GM18951 (cell line): ENCODE measurements around the gene COL13A1.

ENCODE experiments used
- POLR2A ChIP-seq: IDR thresholded peaks from 4 replicates; pipeline ENCODE4 v1.6.1; 2011; ENCODE audit warnings: mild to moderate bottlenecking; ENCODE audit not compliant: insufficient read length, insufficient read depth; ENCODE audit errors: extremely low read depth
- in situ Hi-C: fragments of 300-500 bp; cut with MboI; formaldehyde crosslinking; loops from one replicate; pipeline ENCODE4 v1.12.0; 2022; ENCODE audit warnings: low sequenced_read_pairs, mixed read lengths, inconsistent platforms; ENCODE audit not compliant: unreplicated experiment

The COL13A1 gene

DNA sequence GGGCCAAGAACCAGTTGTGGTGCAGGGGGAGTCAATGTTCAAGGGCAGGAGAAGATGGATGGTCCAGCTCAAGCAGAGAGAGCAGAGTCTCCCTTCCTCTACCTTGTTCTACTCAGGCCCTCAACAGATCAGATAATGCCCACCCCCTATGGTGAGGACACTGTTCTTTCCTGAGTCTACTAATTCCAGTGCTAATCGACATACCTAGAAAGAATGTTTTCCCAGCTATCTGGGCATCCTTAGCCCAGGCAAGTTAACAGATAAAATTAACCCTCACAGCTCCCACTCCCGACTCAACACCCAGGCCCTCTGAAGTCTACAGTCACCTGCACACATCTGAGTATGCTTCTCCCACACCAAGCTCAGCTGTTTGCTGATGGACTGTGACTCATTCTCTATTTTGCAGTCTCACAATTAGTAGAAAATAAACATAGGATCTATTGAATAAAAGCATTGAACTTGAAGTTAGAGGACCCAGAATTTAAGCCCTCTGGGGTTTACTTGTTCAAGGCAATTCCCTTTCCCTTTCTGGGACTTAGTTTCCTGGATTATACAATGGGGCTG lies 17.1 kb downstream of the COL13A1 start:
- no peak for TF ChIP-seq POLR2A
- in situ Hi-C loops = no loop called here

DNA sequence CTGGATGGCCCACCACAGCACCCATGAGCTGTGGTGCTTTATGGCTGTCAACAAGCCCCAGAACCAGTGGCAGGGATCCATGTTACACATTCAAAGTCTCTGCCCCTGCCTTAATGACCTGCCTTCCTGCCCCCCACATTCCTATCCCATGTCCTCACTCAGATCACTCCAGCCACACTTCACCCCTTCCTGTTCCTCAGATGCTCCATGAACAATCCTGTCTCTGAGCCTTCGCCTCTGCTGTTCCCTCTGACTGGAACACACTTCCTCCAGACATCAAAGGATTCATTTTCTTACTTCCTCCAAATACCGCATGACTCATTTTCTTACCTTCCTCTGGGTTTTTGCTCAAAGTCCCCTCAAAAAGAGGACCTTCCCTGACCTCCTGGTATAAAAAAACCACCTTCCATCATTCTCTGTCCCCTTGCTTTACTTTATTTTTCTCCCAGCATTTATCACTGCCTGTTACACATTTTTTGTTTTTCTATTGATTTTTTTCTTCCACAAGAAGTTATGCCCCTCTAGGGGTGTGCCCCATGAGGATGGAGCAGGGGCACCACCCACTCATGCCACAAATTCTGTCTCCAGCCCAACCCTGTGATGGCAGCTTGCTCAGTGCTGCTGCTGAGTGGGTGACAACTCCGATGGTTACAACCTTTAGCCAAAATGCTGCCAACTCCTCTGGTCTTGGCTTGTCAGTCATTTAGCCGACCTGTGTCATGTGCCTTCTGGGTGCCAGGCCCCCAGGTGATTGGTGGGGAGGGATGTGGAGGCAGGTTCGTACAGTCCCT lies 18.2 kb downstream of the COL13A1 start:
- in situ Hi-C loops = no loop called here
- no peak for TF ChIP-seq POLR2A

DNA sequence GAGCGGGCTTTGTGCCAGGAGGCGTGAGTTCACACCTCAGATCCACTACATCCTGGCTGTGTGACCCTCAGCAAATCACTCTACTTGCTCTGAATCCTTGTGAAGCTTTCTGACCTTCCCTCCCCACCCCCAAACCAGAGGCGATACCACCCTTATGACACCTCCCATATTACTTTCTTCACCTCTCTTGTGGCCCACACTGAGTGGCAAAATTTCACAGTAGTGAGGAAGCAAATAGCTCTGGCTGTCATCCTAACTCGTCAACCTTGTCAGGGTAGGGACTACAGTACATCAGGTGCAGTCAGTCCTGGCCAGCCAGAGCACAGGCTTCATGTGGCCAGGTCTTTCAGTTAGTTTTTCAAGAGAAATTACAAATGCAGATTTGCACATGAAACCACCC lies 19.1 kb downstream of the COL13A1 start:
- TF ChIP-seq POLR2A = no peak
- in situ Hi-C loops = no loop called here

DNA sequence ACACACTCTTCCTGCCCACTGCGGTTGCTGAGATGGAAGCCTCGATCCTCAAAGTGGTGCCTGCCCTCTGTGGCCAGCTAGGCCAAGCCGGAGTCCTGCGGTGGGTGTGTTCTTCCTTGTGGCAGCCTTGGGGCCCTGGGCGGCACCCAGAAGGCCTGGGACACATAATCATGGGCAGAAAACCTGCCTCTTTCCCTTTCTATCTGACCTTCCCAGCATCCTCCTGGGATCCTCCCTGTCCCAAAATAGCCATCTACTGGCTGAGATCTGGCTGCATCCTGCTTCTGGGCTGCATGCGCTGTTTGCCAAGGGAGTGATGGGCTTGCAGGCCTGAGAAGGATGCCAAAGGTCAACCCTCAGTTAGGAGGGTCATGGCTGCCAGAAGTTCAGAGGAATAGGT lies 23.9 kb downstream of the COL13A1 start:
- in situ Hi-C loops = no loop called here
- TF ChIP-seq POLR2A = no peak

DNA sequence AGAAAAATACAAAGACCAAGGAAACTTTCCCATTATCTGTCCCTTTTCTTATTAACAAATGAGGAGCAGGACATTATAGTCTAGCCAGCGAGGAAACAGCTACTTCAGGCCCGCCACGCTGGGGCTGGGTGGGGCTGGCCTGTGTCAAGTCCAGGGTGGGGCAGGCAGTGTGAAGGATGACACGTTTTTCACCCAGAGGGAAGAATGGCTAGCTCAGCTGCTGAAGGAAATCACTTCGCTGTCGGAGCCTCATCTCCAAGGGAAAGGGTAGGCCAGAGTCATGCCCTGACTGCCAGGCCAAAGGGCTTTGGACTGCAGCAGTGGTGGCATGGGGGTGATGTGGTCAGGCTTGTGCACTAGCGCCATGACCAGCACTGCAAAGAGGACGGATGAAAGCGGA lies 24.4 kb downstream of the COL13A1 start:
- TF ChIP-seq POLR2A = no peak
- in situ Hi-C loops = no loop called here

DNA sequence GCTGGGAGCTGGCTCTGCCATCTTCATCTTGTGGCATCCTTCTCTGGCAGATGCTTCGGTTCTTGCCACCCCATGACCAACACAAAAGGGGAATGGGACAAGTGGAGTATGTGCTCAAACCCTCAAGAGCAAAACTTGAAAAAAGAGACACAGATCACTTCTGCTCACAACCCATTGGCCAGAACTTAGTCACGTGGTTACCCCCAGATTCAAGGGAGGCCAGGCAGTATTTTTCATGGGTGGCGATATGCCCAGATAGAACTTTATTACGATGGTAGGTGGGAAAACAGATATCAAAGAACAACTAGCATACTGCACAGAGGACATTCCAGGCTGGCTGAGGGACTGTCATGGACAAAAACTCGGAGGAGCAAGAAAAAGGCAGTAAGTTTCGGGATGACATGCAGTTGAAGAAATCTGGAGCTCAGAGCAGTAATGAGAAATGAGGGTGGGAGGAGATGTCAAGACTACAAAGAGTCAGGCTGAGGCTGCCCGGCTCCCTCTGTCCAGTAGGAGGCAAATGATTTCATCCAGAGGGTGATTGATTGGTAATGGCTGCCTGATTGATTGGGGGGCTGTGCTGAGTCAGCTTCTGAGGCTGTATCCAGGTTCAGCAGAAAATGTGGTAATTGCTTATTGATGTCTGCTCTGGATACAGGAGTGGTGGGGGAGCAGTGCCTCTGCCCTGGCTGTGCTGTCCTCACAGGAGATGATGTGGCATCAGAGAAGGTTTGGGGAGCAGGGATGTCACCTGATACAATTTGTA lies 25.3 kb downstream of the COL13A1 start:
- no peak for TF ChIP-seq POLR2A
- in situ Hi-C loops = no loop called here

DNA sequence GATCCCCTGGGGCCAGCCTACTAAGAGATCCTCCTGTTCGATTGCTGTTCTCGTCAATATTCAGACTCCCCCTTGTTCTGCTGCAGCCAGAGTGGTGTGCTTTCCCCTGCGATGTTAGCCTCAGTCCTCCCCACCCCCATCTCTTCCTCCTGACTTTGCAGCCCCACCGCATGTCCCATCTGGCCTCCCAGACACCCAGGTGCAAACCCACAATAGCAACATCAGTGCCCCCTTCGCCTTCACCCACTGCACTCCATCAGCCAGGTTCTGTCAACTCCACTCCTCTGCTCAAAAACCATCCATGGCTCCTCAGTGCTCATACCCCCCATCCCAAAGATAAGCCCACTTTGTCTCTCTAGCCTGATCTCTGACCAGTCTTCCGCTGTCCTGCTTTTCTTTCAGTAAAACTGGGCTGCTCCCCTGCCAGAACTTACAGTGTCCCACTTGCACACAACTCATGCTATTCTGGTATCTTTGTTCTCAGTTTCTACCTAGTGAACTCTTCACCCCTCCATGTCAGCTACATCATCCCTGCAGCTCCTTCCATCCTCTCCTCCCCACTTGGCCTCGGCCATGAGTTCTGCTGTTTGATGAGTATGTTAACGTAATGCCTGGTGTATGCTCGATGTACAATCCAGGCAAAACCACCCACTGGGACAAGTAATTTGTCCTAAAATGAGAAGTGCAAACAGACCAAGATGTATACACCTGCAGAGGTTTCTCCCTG lies 26.6 kb downstream of the COL13A1 start:
- TF ChIP-seq POLR2A = no peak
- in situ Hi-C loops = no loop called here

DNA sequence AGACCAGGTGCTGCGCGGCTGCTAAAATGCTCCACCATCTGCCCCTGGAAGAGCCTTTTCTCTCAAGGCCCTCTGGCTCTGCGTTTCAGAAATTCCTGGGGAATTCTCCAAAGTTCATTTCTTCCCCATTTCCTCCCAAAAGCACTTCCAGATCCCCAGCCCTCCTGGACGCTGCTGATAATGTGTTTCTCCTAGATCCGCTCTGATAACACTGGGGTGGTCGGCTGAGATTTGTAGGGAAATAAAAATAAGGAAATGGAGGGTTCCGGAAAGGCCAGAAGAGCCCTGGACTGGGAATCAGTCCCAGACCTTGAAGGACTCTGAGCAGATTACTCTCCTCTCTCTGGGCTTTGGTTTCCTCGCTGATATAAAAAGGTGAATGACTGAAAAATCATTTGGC lies 28.1 kb downstream of the COL13A1 start:
- no peak for TF ChIP-seq POLR2A
- in situ Hi-C loops = no loop called here

DNA sequence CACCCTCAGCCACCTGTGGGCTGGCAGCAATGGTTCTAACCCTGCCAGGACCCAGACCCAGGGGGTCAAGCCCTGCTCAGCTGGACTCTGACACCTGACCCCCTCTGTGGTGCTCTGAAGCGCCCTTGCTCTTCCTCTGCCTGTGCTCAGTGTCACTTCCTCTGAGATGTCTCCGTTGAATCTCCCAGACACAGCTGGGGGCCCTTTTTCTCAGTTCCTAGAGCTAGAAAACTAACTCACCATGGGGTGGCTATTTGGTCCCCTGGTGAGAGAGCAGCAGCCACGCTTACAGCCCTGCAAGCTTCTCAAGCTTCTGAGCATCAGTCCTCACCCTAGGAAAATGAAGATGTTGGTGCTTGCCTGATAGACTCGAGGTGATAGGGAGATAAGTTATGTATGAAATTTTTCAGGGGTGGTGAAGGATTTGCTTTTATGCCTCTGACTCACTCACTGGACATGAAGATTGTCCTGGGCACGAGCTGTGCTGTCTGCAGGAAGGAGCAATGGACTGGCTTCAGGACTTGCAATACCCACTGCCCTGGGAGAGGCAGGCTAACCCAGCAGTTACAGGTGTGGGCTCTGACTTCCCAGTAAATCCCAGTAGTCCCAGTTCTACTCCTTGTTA lies 29.6 kb downstream of the COL13A1 start:
- in situ Hi-C loops = no loop called here
- TF ChIP-seq POLR2A = no peak

DNA sequence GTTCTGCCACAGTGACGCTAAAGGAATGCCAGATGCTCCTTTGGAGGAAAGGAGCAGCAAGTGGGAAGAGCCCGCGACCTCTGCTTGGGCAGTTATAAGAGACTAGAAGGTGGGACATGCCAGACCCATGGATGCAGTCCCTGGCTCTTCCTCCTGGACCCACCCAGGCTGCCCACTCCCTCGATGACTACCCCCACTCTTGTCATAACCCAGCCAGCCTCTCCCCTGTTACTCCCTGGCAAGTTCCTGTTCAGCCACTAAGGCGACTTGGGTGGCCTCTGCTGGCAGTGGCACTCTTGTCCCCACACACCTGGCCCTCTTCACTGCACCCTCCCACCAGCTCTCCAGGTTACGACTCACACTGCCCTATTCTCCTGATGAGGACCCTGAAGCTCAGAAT lies 33.5 kb downstream of the COL13A1 start:
- in situ Hi-C loops = no loop called here

DNA sequence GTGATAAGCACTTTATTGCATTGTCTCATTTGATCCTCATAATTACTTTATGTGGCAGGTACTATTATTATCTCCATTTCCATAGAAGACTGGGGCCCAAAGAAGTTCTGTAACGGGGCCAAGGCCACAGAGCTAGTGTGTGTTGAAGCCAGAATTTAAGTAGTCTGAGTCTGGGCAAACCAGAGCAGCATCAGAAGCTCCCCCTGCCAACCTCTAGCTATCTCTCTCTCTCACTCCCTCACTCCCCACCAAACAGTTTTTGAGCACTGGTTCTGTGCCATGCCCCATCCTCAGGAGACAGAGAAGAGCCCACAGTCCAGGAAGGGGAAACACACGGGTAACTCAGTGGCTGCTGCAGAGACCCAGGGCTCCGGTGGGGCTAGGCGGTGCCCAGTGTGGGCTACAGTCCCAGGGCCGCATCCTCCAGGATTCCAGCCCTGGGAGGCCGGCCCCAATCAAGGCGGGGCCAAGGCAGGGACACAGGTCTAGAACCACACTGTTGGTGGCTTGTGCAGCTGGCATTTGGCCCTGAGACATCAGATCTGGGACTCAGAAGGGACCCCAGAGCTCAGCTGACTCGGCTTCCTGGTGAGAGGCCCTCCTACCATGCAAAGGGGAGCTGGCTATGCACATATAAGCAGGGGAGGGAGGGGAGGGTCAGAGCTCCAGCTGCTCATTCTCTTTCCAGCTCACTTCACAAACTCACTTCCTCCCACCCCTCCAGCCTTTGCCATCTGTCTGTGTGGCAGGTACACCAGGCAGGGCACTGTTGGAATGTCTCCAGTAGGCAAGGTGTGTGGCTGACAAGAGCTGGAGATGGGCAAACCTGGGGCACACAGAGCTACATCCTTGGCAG lies 34.4 kb downstream of the COL13A1 start:
- no peak for TF ChIP-seq POLR2A
- in situ Hi-C loops = no loop called here

More for the DNA sequence above, 33.5 kb downstream of the COL13A1 start:
- TF ChIP-seq POLR2A = no peak

DNA sequence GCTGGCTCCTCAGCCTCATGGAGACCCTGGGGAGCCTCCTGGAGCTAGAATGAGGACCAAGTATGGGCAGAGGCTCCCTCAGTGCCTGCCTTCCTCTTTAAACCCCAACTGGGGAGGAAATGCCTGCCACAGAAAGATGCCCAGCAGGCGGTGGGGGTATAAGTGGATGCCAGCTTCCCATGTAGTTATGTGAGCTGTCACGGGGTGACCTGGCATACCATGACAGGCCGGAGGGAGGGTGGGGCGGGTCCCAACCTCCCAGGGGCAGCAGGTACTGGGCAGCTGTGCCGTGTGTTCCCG lies 35.0 kb downstream of the COL13A1 start:
- in situ Hi-C loops = no loop called here
- TF ChIP-seq POLR2A = no peak
